Mesendoderm (in vitro differentiated cells): ENCODE measurements around the gene SESN2.

ENCODE experiments used
- DNase-seq: peaks from one replicate; pipeline ENCODE4 v3.0.0; 2013
- H2AK5ac ChIP-seq: 2 replicates; pipeline ENCODE4 v1.6.1; 2013; ENCODE audit warnings: low read length, inconsistent platforms
- H2BK120ac ChIP-seq: 2 replicates; pipeline ENCODE4 v1.6.1; 2013; ENCODE audit warnings: low read depth, mild to moderate bottlenecking, low read length, moderate library complexity, mixed read lengths
- H2BK15ac ChIP-seq: replicated peaks from 2 replicates; pipeline ENCODE4 v1.6.1; 2013; ENCODE audit warnings: low read depth, mild to moderate bottlenecking, moderate library complexity
- H2BK5ac ChIP-seq: 2 replicates; pipeline ENCODE4 v1.6.1; 2013; ENCODE audit warnings: low read length, inconsistent platforms
- H3K18ac ChIP-seq: 2 replicates; pipeline ENCODE4 v1.6.1; 2013; ENCODE audit warnings: mild to moderate bottlenecking, low read length, mixed read lengths
- H3K23ac ChIP-seq: one replicate; pipeline ENCODE4 v1.6.1; 2013; ENCODE audit warnings: low read length
- H3K27ac ChIP-seq: 2 replicates; pipeline ENCODE4 v1.5.1; 2013; ENCODE audit warnings: low read depth, mild to moderate bottlenecking, inconsistent platforms, low read length, moderate library complexity
- H3K27me3 ChIP-seq: 2 replicates; pipeline ENCODE4 v1.6.1; 2013; ENCODE audit warnings: low read length, control low read depth, mild to moderate bottlenecking, inconsistent platforms; ENCODE audit not compliant: insufficient read depth, poor library complexity
- H3K36me3 ChIP-seq: 2 replicates; pipeline ENCODE4 v1.6.1; 2013; ENCODE audit warnings: low read length, inconsistent platforms; ENCODE audit not compliant: control insufficient read depth, insufficient read depth
- H3K4ac ChIP-seq: one replicate; pipeline ENCODE4 v1.6.1; 2013; ENCODE audit warnings: low read depth, mild to moderate bottlenecking, low read length, moderate library complexity
- H3K4me1 ChIP-seq: 2 replicates; pipeline ENCODE4 v1.6.1; 2013; ENCODE audit warnings: low read depth, low read length, inconsistent platforms; ENCODE audit not compliant: control insufficient read depth
- H3K4me2 ChIP-seq: 2 replicates; pipeline ENCODE4 v1.6.1; 2013; ENCODE audit warnings: low read length
- H3K4me3 ChIP-seq: 2 replicates; pipeline ENCODE4 v1.5.1; 2013; ENCODE audit warnings: mild to moderate bottlenecking, low read length
- H3K56ac ChIP-seq: one replicate; pipeline ENCODE4 v1.6.1; 2013; ENCODE audit warnings: low read length
- H3K79me1 ChIP-seq: 2 replicates; pipeline ENCODE4 v1.6.1; 2013; ENCODE audit warnings: low read length, inconsistent platforms
- H3K79me2 ChIP-seq: 2 replicates; pipeline ENCODE4 v1.6.1; 2013; ENCODE audit warnings: mild to moderate bottlenecking, low read length; ENCODE audit not compliant: control insufficient read depth, insufficient read depth
- H3K9ac ChIP-seq: 2 replicates; pipeline ENCODE4 v1.6.1; 2013; ENCODE audit warnings: low read length, inconsistent platforms
- H4K5ac ChIP-seq: one replicate; pipeline ENCODE4 v1.6.1; 2013; ENCODE audit warnings: low read length
- H4K8ac ChIP-seq: one replicate; pipeline ENCODE4 v1.6.1; 2013; ENCODE audit warnings: low read depth, mild to moderate bottlenecking, control low read depth, low read length, moderate library complexity
- WGBS: extraction: QIAGEN DNeasy Blood & Tissue Kit; methylation state at CpG from one replicate; pipeline ENCODE4 v1.1.7; 2013; ENCODE audit warnings: low lambda C conversion rate, missing lambda C conversion rate; ENCODE audit not compliant: insufficient coverage; ENCODE audit errors: extremely low coverage; 5-methylcytosine and 5-hydroxymethylcytosine counted together

Gene SESN2

DNA sequence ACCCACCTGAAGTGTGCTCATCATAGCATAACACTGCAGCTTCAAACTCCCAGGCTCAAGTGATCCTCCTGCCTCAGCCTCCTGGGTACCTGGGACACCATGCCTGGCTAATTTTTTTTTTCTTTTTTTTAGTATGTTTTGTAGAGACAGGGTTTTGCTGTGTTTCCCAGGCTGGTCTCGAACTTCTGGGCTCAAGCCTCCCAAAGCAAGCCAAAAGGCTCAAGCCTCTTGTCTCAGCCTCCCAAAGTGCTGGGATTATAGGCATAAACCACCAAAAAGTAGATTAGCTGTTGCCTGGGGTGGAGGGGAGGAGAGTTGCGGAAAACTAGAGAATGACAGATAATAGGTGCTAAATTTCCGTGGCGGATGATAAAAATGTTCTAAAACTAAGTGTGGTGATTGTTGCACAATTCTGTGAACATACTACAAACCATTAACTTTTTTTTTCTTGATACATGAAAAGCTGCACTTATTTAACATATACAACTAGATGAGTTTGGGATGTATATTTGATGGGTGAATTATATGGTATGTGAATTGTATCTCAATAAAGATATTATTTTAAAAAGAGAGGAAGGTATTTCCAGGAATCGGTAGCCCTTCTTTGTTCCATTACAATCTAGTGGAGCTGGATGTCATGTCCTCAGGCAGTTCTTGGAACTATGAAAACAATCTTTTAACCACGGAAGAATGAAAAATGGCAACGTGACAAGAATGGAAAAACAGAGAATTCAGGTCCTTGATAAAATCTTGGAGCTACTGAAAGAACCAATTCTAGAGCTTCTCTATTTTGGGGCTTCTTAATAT is 42.3 kb downstream of the SESN2 start:
- no peak for DNase-seq
- no peak overlapping the region for H2BK120ac ChIP-seq
- H2BK5ac ChIP-seq: no peak overlapping the region
- H3K27me3 ChIP-seq: no peaks in the 10 kb centered on the region
- H2AK5ac ChIP-seq: no peak overlapping the region
- H3K4me3 ChIP-seq: no peak overlapping the region
- no CpG with 5 or more reads among the region's 7 CpGs for WGBS
- H4K5ac ChIP-seq: no peak overlapping the region
- H3K18ac ChIP-seq: no peak overlapping the region
- H3K79me1 ChIP-seq: no peaks in the 10 kb centered on the region
- H3K4ac ChIP-seq: no peak overlapping the region
- peaks cover 2% of the 10 kb centered on the region for H3K4me1 ChIP-seq
- H3K56ac ChIP-seq: no peak overlapping the region
- no peak overlapping the region for H3K4me2 ChIP-seq
- H4K8ac ChIP-seq: no peak overlapping the region
- no peak overlapping the region for H3K27ac ChIP-seq
- no peak overlapping the region for H2BK15ac ChIP-seq
- H3K79me2 ChIP-seq: no peaks in the 10 kb centered on the region
- H3K36me3 ChIP-seq: no peaks in the 10 kb centered on the region
- no peak overlapping the region for H3K9ac ChIP-seq
- H3K23ac ChIP-seq: no peak overlapping the region

DNA sequence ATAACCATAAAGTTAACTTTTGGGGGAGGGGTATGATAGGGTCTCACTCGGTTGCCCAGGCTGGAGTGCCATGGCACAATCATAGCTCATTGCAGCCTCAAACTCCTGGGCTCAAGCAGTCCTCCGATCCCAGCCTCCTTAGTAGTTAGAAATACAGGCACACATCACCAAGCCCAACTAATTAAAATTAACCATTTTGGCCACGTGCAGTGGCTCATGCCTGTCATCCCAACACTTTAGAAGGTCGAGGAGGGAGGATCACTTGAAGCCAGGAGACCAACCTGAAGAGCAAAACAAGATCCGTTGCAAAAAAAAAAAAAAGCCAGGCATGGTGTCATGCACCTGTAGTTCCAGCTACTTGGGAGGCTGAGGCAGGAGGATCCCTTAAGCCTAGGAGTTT is 42.9 kb downstream of the SESN2 start:
- Histone ChIP-seq H3K4me3 (no peak overlapping the region), H3K18ac (no peak overlapping the region), H3K9ac (no peak overlapping the region), H3K4me2 (no peak overlapping the region), H3K4me1 (no peaks in the 10 kb centered on the region), H3K79me2 (no peaks in the 10 kb centered on the region), H2BK120ac (no peak overlapping the region), H2AK5ac (no peak overlapping the region), H3K27ac (no peak overlapping the region), H3K79me1 (no peaks in the 10 kb centered on the region), H4K5ac (no peak overlapping the region), H4K8ac (no peak overlapping the region), H2BK15ac (no peak overlapping the region), H3K56ac (no peak overlapping the region), H3K23ac (no peak overlapping the region), H2BK5ac (no peak overlapping the region), H3K27me3 (no peaks in the 10 kb centered on the region), H3K36me3 (no peaks in the 10 kb centered on the region), H3K4ac (no peak overlapping the region)
- WGBS: no CpG with 5 or more reads among the region's 5 CpGs
- DNase-seq: no peak

DNA sequence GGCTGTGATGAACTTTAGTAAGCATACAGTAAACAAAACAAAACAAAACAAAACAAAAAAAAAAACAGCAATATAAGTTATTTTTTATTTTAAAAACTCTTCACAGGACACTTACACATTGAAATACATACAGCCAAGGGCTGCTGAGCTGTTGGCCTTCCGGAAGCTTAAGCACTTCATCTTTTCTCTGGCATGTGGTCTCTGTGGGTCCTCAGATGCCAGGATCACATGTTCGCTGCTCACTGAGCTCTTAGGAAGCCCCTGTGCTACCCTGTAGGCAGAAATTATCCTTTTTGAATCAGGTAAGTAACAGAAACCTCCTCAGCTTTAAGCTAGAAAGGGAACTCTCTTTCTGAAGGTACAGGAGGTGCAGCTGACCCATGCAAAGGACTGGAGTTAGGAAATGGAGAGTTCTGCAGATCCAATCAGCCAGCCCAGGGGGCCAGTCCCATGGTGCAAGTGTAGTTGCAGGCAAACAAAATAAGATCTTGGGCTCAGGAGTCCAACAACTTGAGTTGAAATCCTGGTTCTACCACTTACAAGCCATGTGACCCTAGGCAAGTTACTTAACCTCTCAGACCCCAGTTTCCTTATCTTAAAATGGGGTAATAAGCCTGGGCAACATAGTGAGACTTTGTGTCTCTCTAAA is 47.1 kb downstream of the SESN2 start:
- no peak overlapping the region for H3K9ac ChIP-seq
- H3K23ac ChIP-seq: no peak overlapping the region
- H2BK15ac ChIP-seq: no peak overlapping the region
- H3K4me3 ChIP-seq: no peak overlapping the region
- H3K36me3 ChIP-seq: no peaks in the 10 kb centered on the region
- H3K56ac ChIP-seq: no peak overlapping the region
- no peak overlapping the region for H3K4me2 ChIP-seq
- H2BK120ac ChIP-seq: no peak overlapping the region
- H2AK5ac ChIP-seq: no peak overlapping the region
- no peaks in the 10 kb centered on the region for H3K27me3 ChIP-seq
- DNase-seq: no peak
- H4K8ac ChIP-seq: no peak overlapping the region
- no peaks in the 10 kb centered on the region for H3K79me2 ChIP-seq
- no peaks in the 10 kb centered on the region for H3K79me1 ChIP-seq
- no peak overlapping the region for H3K27ac ChIP-seq
- no peak overlapping the region for H2BK5ac ChIP-seq
- H4K5ac ChIP-seq: no peak overlapping the region
- H3K4ac ChIP-seq: no peak overlapping the region
- no peaks in the 10 kb centered on the region for H3K4me1 ChIP-seq
- no CpG with 5 or more reads among the region's 2 CpGs for WGBS
- no peak overlapping the region for H3K18ac ChIP-seq

DNA sequence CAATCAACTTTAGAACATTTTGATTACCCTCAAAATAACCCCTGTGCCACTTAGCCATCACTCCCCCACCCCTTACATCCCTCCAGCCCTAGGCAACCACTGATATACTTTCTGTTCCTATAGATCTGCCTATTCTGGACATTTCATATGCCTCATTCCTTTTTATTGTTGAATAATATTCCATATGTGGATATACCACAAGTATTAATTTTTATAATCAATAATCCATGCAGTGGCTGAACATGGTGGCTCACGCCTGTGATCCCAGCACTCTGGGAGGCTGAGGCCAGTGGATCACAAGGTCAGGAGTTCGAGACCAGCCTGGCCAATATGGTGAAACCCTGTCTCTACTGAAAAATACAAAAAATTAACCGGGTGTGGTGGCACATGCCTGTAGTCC is 49.4 kb downstream of the SESN2 start:
- Histone ChIP-seq H3K27ac (no peak overlapping the region), H2BK15ac (no peak overlapping the region), H4K8ac (no peak overlapping the region), H3K56ac (no peak overlapping the region), H3K27me3 (no peaks in the 10 kb centered on the region), H3K4me2 (no peak overlapping the region), H3K4me3 (no peak overlapping the region), H3K4ac (no peak overlapping the region), H3K18ac (no peak overlapping the region), H3K79me1 (no peaks in the 10 kb centered on the region), H4K5ac (no peak overlapping the region), H3K79me2 (no peaks in the 10 kb centered on the region), H2AK5ac (no peak overlapping the region), H3K36me3 (no peaks in the 10 kb centered on the region), H3K23ac (no peak overlapping the region), H3K4me1 (no peaks in the 10 kb centered on the region), H3K9ac (no peak overlapping the region), H2BK120ac (no peak overlapping the region), H2BK5ac (no peak overlapping the region)
- no CpG with 5 or more reads among the region's 3 CpGs for WGBS
- DNase-seq: no peak

DNA sequence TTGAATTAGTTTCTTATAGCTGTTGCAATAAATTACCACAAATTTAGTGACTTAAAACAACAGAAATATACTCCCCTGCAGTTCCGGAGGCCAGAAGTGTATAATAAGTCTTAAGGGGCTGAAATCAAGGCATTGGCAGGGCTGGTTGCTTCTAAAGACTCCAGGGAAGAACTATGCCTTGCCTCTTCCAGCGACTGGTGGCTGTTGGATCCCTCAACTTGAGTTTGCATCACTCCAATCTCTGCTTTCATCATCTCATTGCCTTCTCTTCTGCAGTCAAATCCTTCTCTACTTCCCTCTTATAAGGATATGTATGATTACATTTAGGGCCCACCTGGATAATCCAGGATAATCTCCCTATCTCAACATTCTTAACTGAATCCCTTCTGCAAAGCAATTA is 50.4 kb downstream of the SESN2 start:
- Histone ChIP-seq H3K79me2 (no peaks in the 10 kb centered on the region), H3K4me1 (no peaks in the 10 kb centered on the region), H3K4ac (no peak overlapping the region), H4K8ac (no peak overlapping the region), H4K5ac (no peak overlapping the region), H2BK15ac (no peak overlapping the region), H3K23ac (no peak overlapping the region), H3K36me3 (no peaks in the 10 kb centered on the region), H3K4me2 (no peak overlapping the region), H2BK5ac (no peak overlapping the region), H3K27me3 (no peaks in the 10 kb centered on the region), H3K9ac (no peak overlapping the region), H3K79me1 (no peaks in the 10 kb centered on the region), H3K4me3 (no peak overlapping the region), H3K27ac (no peak overlapping the region), H3K18ac (no peak overlapping the region), H2BK120ac (no peak overlapping the region), H2AK5ac (no peak overlapping the region), H3K56ac (no peak overlapping the region)
- no CpG with 5 or more reads among the region's 2 CpGs for WGBS
- DNase-seq: no peak
